Measurements from ENCODE around the gene KRTAP9-7.

Gene KRTAP9-7

DNA sequence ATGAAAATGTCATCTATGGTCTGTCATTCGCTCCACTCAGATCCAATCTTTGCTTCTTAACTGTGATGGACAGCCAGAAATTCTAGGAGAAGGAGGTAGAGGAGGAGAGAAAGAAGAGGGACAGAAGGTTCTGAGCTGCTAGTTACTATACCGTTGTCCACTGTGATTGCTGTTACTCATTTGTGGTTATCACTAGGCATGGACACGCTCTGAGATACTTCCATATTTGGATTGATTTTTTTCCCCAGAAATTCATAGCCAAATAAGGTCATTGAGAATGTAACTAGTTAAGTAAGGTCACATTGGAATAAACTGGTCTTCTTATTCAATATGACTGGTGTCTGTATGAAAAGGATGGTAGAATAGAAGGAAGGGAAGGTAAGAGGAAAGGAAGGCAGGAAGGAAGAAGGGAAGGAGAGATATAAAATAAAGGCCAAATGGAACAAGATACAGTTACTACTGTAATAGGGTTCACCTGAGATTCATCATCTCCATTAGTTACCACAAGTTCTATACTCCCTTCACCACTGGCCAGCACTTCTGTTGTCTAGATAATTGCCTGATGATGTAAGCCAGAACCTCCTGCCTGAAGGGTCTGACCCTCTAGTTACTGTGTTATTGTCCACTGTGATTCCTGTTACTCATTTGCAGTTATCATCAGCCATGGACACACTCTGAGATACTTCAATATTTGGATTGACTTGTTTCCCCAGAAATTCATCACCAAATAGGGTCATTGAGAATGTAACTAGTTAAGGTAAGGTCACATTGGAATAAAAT lies 2.9 kb downstream of the KRTAP9-7 start:
- no peak for DNase-seq

DNA sequence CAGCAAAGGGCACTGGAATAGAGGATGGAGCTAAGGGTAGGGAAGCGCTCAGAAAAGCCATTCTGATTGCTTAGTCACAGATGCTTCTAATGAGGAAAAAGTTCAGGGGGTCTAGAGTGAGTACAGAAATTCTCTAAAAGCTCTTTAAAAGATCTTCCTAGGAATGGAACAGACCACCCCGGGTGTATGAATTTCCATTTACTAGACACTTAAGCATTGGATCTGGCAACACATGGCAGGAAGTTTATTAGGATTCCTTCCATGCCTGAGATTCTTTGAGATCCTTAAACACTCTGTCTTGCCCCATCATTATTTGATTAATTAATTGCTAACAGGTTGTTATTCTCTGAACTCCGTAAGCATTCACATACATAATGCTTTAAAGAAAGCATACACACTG lies 8.5 kb downstream of the KRTAP9-7 start:
- no peak for DNase-seq

DNA sequence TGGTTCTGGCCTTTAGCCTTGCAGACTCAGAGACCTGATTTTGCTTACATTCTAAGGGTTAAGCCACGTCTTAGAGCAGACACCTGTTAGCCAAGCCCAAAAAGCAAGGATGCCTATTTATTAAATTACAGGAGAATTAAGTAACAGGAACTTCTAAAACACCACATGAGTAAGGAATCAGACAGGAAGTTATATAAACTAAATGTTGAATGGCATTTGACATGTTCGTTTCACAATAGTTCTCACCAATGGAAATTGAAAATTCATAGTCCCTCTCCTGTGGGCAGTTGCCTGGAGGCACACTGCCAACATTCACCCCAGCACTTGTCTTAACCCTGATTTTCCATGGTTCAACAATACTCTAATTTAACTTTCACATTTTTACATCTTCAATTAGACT lies 9.0 kb downstream of the KRTAP9-7 start:
- DNase-seq = no peak

DNA sequence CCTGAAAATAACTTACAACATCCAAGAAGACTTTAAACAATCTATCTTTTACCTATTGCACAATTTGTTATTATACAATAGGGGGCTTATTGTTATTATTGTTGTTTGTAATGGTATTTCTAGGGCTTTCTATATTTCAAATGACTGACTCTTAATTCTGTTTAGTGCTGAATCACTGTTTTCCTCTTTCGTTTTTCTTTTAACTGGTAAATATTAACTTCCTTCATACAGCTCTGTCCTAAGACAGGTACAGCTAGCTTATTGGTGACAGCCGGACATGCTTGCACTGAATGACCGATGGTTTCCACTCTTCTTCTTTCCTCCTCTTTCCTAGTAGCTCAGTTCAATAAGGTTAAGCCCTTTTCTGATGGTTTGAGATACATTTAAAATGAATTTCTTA lies 11.6 kb downstream of the KRTAP9-7 start:
- DNase-seq = no peak

DNA sequence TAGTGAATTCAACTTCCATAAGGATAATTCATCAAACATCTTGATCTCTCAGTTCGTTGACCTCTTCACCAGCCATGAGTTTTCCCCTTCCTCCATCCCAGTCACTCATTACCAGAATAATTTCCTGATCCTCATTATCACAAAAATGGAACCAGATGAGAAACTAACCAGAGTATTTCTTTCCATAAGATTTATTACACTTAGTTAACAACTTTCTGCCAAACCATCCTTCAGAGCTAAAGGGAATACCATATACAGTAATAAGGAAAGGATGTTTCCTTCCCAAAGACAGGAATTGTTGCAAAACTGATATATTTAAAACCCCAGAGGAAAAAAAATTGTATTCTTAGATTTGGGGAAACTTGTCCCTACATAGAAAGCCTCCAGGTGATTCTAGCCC lies 18.5 kb downstream of the KRTAP9-7 start:
- DNase-seq = no peak

DNA sequence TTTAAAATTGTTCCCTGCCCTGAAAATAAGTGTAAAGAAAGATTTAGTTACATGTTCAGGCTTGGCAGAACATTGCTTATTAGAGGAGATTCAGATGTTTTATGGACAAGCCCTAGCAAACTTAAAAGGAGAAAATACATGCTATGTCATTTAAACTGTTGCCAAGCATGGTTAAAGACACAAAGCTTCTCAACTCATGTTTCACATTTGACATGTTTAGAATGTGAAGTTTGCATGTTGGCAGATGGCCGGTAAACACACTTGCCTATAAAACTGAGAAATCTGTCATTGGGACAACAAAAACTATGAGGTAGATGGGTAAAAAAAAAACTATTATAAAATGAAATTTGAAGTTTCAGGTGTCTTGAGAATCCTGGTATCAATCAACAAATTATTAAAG lies 21.3 kb downstream of the KRTAP9-7 start:
- no peak for DNase-seq

DNA sequence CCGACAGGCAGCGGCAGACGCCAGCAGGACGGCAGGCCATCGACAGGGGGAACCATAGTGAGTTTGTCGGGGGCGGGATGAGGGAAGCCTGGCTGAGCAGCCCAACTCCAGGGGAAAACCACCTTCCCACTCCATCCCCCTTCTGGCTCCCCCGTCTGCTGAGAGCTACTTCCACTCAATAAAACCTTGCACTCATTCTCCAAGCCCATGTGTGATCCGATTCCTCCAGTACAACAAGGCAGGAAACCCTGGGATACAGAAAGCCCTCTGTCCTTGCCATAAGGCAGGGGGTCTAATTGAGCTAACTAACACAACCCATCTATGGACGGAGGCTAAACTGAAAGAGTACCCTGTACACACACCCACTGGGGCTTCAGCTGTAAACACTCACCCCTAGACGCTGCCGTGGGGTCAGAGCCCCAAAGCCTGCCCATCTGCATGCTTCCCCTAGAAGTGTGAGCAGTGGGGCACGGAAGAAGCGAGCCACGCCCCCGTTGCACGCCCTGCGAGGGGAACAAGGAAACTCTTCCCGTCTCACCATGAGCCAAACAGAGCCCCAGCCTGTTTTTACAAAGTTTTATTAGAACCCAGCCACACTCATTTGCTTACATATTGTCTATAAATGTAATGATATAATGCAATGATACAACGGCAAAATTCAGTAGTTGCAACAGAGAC lies 23.1 kb downstream of the KRTAP9-7 start:
- no peak for DNase-seq

DNA sequence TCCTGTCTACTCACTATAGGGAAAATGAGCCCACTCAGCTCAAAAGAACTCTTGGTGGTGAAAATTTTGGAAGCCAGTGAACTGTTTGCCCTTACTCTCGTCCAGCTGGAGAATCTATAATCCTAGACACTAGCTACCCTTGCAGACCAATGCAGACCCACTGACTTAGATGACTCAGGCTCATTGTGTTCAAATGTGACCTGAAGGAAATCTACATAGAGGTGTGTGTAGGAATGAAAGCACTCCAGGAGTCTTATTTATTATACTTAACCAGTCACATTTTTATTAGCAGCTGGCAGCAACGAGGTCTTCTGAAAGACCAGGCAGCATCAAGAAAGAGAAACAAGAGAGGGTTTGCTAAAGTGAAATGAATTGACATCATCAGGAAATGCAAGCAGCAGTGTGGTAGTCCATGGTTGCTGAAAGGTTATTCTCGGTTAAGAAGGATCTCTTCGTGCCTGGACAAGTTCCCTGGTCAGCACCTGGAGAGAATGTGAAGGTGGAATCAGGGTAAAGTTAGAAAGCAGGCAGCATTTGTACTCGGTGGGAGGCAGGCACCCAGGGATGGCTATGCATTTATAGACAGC lies 25.8 kb downstream of the KRTAP9-7 start:
- DNase-seq = no peak

DNA sequence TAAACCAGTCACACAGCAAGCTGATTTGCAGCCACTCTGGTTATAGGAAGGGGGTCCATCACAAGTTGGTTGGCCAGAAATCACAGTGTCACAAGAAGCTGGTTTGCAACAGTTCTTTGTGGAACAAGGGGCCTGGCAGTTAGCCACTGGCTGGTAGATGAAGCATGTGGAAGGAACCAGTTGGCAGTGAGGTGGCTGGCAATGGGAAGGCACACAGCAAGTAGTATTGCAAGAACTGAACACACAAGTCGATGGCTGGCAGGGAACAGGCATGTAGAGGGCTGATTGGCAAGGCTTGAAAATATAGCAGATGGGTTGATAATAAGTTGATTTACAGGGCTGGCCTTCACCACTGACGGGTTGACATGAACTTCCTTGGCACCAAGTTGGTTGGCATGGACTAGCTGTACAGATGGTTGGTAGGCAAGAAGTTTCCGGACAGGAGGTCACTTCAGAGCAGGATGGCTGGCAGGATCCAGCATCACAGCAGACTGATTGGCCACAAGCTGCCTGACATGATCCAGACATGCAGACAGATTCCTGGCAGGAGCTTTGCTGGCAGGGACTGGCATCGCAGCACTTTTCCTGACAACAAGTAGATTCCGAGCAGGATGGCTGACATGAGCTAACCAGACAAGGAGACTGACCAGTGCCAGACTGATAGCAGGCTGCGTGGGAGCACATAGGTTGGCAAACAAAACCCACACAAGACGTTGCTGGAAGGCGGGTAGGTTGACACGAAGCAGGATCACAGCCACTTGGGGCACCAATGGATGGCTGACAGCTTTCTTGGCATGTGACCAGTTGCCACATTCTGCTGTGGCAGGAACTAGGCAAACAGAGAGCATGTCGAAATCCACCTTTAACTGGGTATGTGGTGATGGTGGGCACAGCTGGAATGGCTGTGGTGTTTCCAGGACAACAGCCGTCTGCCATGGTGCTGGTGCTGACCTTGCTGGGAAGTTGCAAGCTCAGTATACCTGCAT lies 26.7 kb downstream of the KRTAP9-7 start, which contains the start of gene KRTAP29-1:
TSS of gene KRTAP29-1 (minus strand) at position 936 of the 986 bp plus-strand sequence. CDS start at position 936, 0 bp downstream.
- DNase-seq = no peak

DNA sequence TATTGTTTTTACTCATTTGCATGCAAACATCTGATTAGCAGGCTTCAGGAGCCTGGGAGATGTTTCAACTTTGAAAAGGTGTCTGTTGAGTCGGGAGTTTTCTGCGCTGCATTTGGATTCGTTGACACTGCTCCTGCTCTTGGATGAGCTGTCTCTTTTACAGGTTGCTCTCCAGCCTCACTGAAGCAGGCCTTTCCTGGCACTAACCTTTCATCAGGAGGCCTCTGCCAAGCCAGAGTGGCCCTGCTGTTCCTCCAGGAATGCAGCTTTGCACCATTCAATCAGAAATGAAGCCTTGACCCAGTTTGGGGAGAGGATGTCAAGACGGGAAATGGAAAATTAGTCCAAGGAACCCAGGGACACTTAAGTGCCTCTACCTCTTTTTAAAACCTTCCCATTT lies 27.5 kb downstream of the KRTAP9-7 start:
- no peak for DNase-seq

DNA sequence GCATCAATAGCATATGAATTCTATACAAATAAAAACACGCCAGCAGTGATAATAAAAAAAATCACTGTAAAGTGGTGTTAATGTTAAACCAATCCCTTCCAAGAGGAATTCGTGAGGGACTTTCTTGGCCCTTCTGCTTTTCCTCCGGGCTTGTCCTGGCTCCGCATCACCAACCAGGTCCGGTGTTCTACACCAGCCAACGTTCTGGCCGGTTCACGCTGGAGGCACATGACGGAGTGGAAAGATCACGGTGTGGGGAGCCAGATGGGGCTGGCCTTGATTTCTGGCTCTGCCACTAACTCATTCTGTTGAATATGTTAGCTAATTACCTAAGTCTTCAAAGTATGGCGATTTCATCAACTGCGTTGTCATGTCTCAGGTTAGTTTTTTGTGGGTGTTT lies 28.6 kb downstream of the KRTAP9-7 start:
- DNase-seq = no peak

DNA sequence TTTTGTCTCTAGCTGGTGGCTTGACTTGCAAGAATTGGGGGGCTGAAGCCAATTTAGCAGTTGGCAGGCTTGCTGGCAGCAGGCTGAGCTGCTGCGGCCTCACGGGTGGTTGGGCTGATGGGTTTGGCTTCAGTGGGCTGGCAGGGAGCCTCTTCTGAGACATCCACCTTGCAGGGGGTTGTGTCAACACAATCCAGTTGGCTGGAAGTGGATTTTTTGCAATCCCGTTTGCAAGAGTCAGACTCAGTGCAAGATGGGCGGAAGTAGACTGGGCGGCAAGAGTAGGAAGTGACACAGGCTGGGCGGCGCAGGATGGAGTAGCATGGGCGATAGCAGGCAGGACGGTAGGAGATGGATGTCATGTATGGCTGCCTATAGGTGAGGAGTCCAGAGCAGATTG lies 32.1 kb downstream of the KRTAP9-7 start:
- DNase-seq = no peak

DNA sequence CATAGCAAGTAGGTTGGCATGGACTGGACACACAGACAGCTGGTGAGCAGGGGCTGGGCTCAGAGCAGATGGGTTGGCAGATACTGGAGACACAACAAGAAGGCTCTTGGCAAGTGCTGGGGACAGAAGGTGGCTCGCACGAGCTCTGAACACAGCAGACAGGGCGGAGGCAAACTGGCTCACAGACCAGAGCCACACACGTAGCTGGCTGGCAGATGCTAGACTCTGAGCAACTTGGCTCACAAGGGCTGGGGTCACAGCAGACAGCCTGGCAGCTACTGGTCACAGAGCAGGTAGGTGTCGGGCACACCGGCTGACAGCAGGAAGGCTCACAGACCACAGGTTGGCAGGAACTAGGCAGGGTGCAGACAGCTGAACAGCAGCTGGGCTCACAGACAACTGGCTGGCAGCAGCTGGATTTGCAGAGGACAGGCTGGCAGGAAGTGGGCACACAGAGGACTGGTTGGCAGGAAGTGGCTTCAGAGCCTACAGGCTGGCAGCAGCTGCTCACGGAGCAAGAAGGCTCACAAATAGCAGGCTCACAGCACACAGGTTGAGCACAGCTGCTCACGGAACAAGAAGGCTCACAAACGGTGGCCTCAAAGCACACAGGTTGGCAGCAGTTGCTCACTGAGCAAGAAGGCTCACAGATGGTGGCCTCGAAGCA lies 32.9 kb downstream of the KRTAP9-7 start:
- peak; percentile 54 for DNase-seq

DNA sequence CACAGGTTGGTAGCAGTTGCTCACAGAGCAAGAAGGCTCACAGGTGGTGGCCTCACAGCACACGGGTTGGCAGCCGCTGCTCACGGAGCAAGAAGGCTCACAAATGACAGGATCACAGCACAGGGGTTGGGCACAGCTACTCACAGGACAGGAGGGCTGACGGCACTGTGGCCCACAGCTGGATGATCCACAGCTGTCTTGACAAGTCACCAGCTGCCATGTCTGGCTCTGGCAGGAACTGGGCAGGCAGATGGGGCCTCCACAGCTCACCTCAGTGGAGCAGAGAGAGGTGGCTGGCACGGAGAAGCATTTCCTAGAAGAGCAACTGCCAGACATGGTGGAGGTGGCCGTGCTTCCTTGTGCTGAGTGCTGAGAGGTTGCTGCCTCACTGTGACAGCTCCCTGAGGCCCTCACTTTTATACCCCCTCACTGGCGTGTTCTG lies 33.4 kb downstream of the KRTAP9-7 start, which contains the start of gene KRTAP16-1:
TSS of gene KRTAP16-1 (minus strand) at position 392 of the 442 bp plus-strand sequence. CDS start at position 336, 56 bp downstream.
- DNase-seq = peak; percentile 31

DNA sequence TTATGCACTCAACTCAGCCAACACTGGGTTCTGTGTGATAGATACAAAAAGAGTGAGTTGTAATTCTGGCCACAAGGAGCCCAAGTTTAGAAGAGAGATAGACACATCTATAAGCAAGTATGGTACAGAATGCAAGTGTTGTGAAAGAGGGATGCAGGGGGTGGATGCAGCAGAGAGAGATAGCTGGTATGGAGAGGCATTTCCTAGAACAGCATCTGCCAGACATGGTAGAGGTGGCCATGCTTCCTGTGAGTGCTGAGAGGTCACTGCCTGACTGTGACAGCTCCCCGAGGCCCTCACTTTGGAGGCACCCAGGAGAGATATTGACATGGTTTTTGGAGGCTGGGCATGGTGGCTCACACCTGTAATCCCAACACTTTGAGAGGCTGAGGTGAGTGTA lies 35.6 kb downstream of the KRTAP9-7 start:
- DNase-seq = no peak

DNA sequence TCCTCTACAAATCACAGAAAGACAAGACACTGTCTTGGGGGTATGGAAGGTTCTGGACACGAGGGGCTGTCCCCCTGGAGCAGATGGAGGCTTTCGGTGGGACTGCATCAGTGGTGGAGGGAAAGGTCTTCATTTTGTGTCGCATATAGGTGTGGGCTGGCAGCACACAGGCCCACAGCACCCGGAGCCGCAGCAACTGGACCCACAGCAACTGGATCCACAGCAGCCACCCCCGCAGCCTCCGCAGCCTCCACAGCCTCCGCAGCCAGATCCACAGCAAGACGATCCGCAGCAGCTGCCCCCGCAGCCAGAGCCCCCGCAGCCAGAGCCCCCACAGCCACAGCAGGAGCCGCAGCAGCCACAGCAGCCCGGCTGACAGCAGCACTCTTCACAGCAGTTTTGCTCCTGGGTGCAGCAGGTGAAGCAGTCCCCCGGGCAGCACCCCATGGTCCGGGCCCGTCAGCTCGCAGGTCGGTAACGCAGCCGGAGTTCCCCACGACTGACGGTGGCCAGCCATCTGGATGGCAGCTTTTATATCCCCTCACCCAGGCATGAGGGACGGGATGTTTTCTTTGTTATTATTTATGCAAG lies 39.8 kb downstream of the KRTAP9-7 start, which contains the start of gene KRTAP17-1:
TSS of gene KRTAP17-1 (minus strand) at position 507 of the 591 bp plus-strand sequence. CDS start at position 447, 60 bp downstream.
- no peak for DNase-seq

DNA sequence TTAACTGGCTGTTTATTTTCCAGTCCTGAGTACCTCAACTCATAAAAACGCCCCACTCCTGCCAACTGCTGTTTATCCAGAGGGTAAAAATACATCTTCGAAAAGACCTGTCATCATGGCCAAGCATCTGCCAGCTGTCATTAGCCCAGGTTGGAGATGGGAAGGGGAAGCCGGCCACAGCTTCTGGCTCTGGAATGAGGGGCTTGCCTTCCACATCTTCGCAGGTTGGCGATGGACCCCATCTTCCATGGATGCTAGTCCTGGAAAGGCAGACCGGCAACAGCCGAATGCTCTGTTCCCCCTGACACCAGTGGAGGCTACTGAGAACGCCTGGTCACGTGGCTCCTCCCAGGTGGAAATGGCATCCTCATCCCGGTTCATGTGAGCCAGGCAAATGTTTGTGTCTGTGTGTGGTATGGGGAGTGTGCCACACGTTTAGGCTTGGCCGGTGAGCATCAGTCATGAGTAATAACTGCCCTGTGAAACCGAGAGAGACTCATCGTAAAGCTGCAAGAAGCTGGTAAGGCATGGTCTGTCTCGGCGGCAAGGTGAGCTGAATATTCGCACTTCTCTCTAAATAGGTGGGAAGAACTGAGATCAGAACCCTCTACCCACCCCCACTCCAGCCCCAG lies 40.4 kb downstream of the KRTAP9-7 start:
- DNase-seq = no peak

DNA sequence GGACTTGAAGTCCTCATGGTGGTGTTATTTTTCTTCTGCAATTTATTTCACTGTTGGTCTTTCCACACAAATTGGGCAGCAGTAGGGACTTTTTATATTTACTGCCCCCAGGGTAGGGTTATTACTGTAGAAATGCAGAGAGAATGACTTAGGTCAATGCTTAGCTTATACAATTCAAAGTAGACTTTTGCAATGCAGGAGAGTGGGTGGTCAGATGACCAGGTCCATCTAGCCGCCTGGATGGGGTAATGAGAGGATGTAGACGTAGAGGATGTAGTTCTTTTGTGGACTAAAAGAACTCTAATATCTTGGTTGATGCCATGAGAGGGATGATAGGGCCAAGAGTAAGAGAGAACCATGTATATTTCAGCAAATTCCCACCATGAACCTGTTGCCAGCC lies 42.7 kb downstream of the KRTAP9-7 start:
- DNase-seq = no peak

DNA sequence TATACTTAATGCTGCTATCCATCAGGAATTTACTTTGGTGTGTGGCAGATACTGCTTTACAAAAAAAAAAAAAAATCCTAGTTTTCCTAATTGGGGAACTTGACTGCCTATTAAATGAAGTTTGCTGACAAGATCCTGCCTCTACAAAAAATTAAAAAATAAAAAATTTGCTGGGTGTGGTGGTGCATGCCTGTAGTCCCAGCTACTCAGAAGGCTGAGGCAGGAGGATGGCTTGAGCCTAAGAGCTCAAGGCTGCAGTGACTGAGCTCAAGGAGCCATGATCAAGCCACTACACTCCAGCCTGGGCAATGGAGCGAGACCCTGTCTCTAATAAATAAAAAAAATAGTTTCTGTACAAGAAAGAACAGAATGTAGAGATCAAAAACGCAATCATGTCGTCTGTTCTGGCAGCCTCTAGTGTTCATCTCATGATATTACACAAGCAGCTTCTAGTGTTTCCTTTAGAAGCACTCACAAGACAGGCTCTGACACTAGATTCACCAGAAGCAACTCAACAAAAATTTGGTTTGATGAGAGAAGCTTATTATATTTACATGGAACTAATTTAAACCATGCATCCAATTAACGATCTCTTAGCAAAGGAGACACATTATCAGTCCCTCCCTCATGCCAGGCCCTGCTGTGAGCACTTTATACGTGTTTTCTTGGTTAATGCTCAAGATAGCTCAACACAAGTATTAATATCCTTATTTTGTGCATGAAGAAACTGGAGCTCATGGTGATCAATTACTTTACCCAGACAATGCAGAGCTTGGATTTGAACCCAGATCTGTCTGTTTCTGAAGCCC lies 46.8 kb downstream of the KRTAP9-7 start:
- DNase-seq = no peak

Data from stimulated activated CD4-positive, alpha-beta T cell treated with anti-CD3 and anti-CD28 coated beads, Interleukin-4, amount 100 ng/mL, for 24 hours (primary cell).